ENCODE results near the gene COMMD6.

- TF ChIP-seq CTCF (conservative IDR thresholded peaks at IDR 0.05; ENCODE audit: low read depth, low read length): no peak; the same call in 1 of the 2 replicates
- no peak for TF ChIP-seq RAD21 (IDR thresholded peaks at IDR 0.05; ENCODE audit: low read length)
- no peak for TF ChIP-seq BHLHE40 (IDR thresholded peaks at IDR 0.05; ENCODE audit: low read depth, low read length)
These were observed 12.5 kb upstream of the COMMD6 start for GRCh38 chr13:75550159-75550567.

Data from IMR-90 (cell line).